H1 (cell line): ENCODE data around the gene CDCA4.

Experiments
- ASH2L ChIP-seq: fragments of 200-600, 300-600 bp; sonication (generic); IDR thresholded peaks from one replicate; pipeline ENCODE4 v1.7.1; 2017; ENCODE audit warnings: low read length
- CBX5 ChIP-seq: fragments of 300-800, 300-1000 bp; sonication (generic); IDR thresholded peaks from 2 replicates; pipeline ENCODE4 v1.7.1; 2016; ENCODE audit warnings: antibody characterized with exemption, low read length, low read depth
- EP300 ChIP-seq, 2 experiments: IDR thresholded peaks; 1 replicate in 1 of 2; 2 replicates in 1 of 2; pipeline ENCODE4 v1.6.1; 2011 to 2012; ENCODE audit warnings: low read depth in 2 of 2, low read length in 2 of 2, mild to moderate bottlenecking in 2 of 2, borderline replicate concordance in 1 of 2, inconsistent platforms in 1 of 2, moderate library complexity in 1 of 2
- EZH2 ChIP-seq: fragments of 200-600 bp; sonication (generic); IDR thresholded peaks from 2 replicates; pipeline ENCODE4 v1.7.1; 2012; ENCODE audit warnings: low read depth, mild to moderate bottlenecking, moderate library complexity, low read length, inconsistent platforms; ENCODE audit not compliant: severe bottlenecking
- JUN ChIP-seq: IDR thresholded peaks from 2 replicates; pipeline ENCODE4 v1.6.1; 2011; ENCODE audit warnings: low read depth, mild to moderate bottlenecking, improper control_type of control experiment, low read length
- POLR2AphosphoS5 ChIP-seq: IDR thresholded peaks from 2 replicates; pipeline ENCODE4 v1.6.1; 2011; ENCODE audit warnings: low read depth, low read length
- RNF2 ChIP-seq: fragments of 200-900, 300-1000 bp; sonication (generic); IDR thresholded peaks from 2 replicates; pipeline ENCODE4 v1.7.1; 2016; ENCODE audit warnings: borderline replicate concordance, low read depth, mild to moderate bottlenecking, antibody characterized with exemption, low read length; ENCODE audit not compliant: poor library complexity, severe bottlenecking; ENCODE audit errors: missing control alignments
- USF2 ChIP-seq: IDR thresholded peaks from 2 replicates; pipeline ENCODE4 v1.6.1; 2011; ENCODE audit warnings: low read length, improper control_type of control experiment
- TF ChIP-seq, protein P1 (sequence below), 3 experiments: IDR thresholded peaks; 1 replicate in 2 of 3; 2 replicates in 1 of 3; pipeline versions ENCODE4 v1.5.1 to v1.6.1; 2011; ENCODE audit warnings: low read length in 3 of 3, mild to moderate bottlenecking in 3 of 3, inconsistent platforms in 2 of 3, low read depth in 1 of 3, moderate library complexity in 1 of 3; ENCODE audit not compliant: insufficient read depth in 1 of 3; ENCODE audit errors: control extremely low read depth in 1 of 3

DNA sequence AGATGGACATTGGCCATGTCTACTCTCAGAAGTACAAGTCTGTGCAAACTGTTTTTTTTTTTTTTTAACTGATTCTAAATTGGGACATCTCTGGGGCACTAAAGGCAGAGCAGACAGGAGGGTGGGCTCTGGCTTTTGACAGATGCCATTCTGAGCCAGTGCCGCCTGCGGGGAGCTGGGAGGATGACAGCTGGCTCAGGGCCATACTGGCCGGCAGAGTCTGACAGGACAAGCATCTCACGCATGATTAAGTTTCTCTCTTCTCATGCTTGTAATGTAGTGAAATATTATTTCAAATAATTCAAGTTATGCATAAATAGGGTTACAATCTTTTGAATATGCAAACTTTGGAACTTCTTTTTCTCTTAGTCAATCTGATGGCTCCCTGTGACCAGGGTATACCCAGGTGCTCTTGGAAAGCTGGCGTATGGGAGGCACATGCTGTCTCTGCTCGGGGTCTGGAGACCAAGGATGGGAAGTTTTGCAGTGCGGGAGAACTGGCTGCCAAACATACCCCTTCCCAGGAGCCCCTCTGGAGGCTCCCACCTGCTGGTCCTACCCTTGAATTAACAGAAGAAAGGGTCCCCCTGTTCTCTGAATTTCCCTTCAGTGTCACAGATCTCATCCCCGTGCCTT is 7.6 kb downstream of the CDCA4 start:
- no peak for TF ChIP-seq USF2
- TF ChIP-seq, protein P1, sequence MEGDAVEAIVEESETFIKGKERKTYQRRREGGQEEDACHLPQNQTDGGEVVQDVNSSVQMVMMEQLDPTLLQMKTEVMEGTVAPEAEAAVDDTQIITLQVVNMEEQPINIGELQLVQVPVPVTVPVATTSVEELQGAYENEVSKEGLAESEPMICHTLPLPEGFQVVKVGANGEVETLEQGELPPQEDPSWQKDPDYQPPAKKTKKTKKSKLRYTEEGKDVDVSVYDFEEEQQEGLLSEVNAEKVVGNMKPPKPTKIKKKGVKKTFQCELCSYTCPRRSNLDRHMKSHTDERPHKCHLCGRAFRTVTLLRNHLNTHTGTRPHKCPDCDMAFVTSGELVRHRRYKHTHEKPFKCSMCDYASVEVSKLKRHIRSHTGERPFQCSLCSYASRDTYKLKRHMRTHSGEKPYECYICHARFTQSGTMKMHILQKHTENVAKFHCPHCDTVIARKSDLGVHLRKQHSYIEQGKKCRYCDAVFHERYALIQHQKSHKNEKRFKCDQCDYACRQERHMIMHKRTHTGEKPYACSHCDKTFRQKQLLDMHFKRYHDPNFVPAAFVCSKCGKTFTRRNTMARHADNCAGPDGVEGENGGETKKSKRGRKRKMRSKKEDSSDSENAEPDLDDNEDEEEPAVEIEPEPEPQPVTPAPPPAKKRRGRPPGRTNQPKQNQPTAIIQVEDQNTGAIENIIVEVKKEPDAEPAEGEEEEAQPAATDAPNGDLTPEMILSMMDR (IDR thresholded peaks at IDR 0.05; ENCODE audit: control extremely low read depth in 1 of 3, insufficient read depth in 1 of 3, low read depth in 1 of 3, low read length in 3 of 3): no peak
- TF ChIP-seq ASH2L: no peak
- TF ChIP-seq RNF2: no peak
- TF ChIP-seq EP300 (IDR thresholded peaks at IDR 0.05; ENCODE audit: borderline replicate concordance in 1 of 2, low read depth in 2 of 2, low read length in 2 of 2): no peak
- TF ChIP-seq CBX5: no peak
- no peak for TF ChIP-seq JUN
- TF ChIP-seq EZH2: no peak
- no peak for TF ChIP-seq POLR2AphosphoS5
